ENCODE results near the gene NFKBIE. TPM values are rescaled to one million over a fixed set of nuclear protein-coding genes. Genes with fewer than 3 reads are reported as not detected.

The NFKBIE gene
- total RNA-seq, 6 experiments from 2014 or later: 4.2 to 6.7 (median 5.8) TPM

DNA sequence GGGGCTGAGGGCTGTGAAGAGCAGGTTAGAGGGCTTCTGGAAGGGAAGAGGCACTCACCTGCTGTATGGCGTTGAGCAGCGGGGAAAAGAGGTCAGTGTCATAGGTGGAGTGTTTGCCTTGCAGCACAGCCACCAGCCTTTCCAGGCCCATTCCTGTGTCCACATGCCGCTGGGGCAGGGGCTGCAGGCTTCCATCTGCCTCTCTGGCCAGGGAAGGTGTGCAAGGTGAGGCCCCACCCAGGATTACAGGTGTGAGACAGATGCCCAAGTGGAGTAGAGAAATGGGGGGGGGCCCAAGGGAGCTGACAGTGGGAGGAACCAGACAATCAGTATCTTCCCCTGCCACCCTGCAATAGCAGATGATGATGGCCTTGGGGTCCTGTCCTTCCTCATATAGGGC is 44.9 kb upstream of the NFKBIE start:
- Mint-ChIP-seq H3K27me3 (ENCODE audit: insufficient read depth) (no peaks in the 10 kb centered on the region), H3K27ac (no peak overlapping the region), H3K4me3 (no peak overlapping the region), H3K4me1 (ENCODE audit: low read depth) (peaks cover 27% of the 10 kb centered on the region), H3K9me3 (no peaks in the 10 kb centered on the region), H3K36me3 (ENCODE audit: low read depth) (peaks cover 18% of the 10 kb centered on the region; the same call in 1 of the 2 replicates)
- no peak for DNase-seq
- TF ChIP-seq, protein P1, sequence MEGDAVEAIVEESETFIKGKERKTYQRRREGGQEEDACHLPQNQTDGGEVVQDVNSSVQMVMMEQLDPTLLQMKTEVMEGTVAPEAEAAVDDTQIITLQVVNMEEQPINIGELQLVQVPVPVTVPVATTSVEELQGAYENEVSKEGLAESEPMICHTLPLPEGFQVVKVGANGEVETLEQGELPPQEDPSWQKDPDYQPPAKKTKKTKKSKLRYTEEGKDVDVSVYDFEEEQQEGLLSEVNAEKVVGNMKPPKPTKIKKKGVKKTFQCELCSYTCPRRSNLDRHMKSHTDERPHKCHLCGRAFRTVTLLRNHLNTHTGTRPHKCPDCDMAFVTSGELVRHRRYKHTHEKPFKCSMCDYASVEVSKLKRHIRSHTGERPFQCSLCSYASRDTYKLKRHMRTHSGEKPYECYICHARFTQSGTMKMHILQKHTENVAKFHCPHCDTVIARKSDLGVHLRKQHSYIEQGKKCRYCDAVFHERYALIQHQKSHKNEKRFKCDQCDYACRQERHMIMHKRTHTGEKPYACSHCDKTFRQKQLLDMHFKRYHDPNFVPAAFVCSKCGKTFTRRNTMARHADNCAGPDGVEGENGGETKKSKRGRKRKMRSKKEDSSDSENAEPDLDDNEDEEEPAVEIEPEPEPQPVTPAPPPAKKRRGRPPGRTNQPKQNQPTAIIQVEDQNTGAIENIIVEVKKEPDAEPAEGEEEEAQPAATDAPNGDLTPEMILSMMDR (IDR thresholded peaks at IDR 0.05): no peak

DNA sequence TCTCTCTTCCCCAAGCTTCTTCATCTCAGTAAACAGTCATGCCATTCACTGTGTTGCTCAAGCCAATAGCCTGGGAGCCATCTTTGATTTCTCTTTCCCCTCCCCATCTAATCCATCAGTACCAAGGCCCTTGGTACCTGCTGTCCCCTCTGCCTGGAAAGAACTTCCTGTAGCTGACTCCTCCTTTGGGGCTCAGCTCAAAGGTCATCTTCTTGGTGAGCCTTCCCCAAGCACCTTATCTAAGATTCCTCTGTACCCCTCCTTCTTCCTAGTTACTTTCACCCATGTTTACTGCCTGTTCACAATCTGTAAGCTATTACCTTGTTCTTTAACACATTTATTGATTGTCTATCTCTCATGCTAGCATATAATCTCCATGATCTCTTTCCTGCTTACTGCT is 44.3 kb upstream of the NFKBIE start:
- H3K36me3 Mint-ChIP-seq (ENCODE audit: low read depth): peaks cover 18% of the 10 kb centered on the region; the same call in 1 of the 2 replicates

DNA sequence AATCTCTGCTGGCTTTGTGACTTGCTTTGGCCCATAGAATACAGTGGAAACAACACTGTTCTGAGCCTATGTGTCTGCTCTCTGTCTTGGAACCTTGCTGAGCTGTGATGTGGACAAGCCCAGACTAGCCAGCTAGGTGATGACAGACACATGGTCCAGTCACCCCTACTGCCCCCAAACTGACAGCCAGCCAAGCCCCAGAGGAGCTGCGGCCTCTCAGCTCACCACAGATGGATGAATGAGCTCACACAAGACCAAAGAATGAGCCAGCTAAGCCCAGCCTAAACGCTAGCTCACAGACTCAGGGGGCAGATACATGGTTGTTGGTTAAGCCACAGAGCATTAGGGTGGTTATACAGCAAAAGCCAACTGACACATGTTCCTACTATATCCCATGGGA is 43.7 kb upstream of the NFKBIE start:
- peak; percentile 32 for DNase-seq
- Mint-ChIP-seq H3K27ac (peak overlapping the region; percentile 62), H3K4me3 (no peak overlapping the region), H3K27me3 (ENCODE audit: insufficient read depth) (no peaks in the 10 kb centered on the region), H3K9me3 (no peaks in the 10 kb centered on the region), H3K36me3 (ENCODE audit: low read depth) (peaks cover 18% of the 10 kb centered on the region; the same call in 1 of the 2 replicates), H3K4me1 (ENCODE audit: low read depth) (peaks cover 27% of the 10 kb centered on the region)
- TF ChIP-seq, protein P1 (IDR thresholded peaks at IDR 0.05): no peak

More for the DNA sequence above, 44.3 kb upstream of the NFKBIE start:
- peaks cover 27% of the 10 kb centered on the region for H3K4me1 Mint-ChIP-seq (ENCODE audit: low read depth)
- H3K27ac Mint-ChIP-seq: no peak overlapping the region; the same call in 1 of the 2 replicates
- H3K27me3 Mint-ChIP-seq (ENCODE audit: insufficient read depth): no peaks in the 10 kb centered on the region
- H3K4me3 Mint-ChIP-seq: no peak overlapping the region
- no peak for DNase-seq
- H3K9me3 Mint-ChIP-seq: no peaks in the 10 kb centered on the region
- TF ChIP-seq, protein P1 (IDR thresholded peaks at IDR 0.05): no peak

DNA sequence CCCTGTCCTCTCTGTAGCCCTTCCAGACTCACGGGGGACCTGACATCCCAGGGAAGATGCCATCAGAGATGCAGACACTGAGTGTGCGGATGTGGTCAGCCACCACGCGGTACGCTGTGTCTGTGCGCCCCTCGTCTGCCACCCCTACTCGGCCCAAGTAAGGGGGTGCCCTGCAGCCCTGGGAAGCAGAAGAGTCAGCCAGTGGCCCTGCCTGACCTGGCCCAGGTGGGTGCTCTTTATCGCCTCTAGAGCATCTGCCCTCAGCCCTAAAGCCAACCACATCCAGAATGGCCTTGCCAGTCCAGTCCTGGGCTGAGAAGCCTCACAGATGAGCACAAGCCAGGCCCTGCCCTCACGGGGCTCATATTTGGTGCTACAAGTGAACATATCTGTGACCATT is 41.9 kb upstream of the NFKBIE start:
- TF ChIP-seq, protein P1 (IDR thresholded peaks at IDR 0.05): no peak
- Mint-ChIP-seq H3K27ac (no peak overlapping the region), H3K27me3 (ENCODE audit: insufficient read depth) (no peaks in the 10 kb centered on the region), H3K4me3 (no peak overlapping the region), H3K36me3 (ENCODE audit: low read depth) (peaks cover 18% of the 10 kb centered on the region; the same call in 1 of the 2 replicates), H3K4me1 (ENCODE audit: low read depth) (peaks cover 24% of the 10 kb centered on the region), H3K9me3 (no peaks in the 10 kb centered on the region)
- no peak for DNase-seq

DNA sequence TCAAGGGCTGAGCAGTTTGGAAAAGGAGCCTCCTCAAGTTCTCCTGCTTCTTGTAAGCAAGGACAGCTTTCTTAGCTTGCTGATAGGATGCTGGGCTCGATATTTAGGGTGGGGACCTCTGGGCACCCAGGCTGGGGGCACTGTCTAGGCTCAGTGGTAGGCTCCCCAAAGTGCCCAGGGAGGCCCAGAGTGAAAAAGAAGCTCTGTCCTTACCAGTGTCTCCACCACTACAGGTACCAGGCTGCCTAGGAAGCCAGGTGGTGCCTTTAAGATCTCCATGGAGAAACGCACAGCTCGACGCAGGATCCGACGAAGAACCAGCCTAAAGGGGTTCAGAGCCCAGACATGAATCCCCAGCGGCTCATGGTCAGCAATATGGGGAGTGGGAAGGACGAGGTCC is 41.4 kb upstream of the NFKBIE start:
- TF ChIP-seq, protein P1 (IDR thresholded peaks at IDR 0.05): no peak
- Mint-ChIP-seq H3K36me3 (ENCODE audit: low read depth) (peaks cover 18% of the 10 kb centered on the region; the same call in 1 of the 2 replicates), H3K27me3 (ENCODE audit: insufficient read depth) (no peaks in the 10 kb centered on the region), H3K4me3 (no peak overlapping the region), H3K27ac (no peak overlapping the region), H3K9me3 (no peaks in the 10 kb centered on the region), H3K4me1 (ENCODE audit: low read depth) (peaks cover 19% of the 10 kb centered on the region)
- DNase-seq: no peak

All from HFFc6 (cell line).